ENCODE data around the gene CHCHD6.

CHCHD6 gene

DNA sequence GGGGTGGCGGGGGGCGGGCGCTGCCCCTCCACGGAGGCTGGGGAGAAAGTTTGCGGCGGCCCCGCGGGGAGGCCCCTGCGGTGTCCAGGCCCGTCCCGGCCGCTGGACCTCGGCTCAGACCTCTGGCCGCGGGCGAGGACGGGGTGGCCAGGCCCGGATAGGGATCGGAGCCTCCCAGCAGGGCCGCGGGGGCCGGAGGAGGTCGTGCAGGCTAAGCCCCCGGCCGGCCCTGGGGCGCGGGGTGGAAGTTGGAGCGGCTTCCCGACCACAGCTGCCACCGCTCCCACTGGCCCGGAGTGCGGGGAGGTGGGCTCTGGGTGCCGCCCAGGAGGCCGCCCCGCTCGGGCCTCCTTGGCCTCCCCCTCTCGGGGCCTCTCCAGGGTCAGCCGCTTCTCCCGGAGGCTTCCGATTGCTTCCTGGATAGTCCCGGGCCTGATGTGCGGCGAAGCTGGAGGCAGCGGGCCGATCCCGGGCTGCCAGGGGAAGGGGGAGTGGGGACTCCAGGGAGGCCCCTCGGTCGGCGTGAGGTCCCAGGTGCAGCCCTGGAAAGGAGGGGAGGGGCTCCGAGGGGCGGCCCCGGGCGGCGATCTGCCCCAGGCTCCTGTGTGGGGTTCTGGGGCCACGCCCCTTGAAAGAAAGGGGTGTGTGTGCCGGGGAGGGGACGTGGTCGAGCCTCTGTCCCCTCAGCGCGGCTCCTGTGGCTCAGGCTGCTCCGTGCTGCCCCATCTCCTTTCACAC is 279.8 kb downstream of the CHCHD6 start:
- DNase-seq: peak; percentile 87

DNA sequence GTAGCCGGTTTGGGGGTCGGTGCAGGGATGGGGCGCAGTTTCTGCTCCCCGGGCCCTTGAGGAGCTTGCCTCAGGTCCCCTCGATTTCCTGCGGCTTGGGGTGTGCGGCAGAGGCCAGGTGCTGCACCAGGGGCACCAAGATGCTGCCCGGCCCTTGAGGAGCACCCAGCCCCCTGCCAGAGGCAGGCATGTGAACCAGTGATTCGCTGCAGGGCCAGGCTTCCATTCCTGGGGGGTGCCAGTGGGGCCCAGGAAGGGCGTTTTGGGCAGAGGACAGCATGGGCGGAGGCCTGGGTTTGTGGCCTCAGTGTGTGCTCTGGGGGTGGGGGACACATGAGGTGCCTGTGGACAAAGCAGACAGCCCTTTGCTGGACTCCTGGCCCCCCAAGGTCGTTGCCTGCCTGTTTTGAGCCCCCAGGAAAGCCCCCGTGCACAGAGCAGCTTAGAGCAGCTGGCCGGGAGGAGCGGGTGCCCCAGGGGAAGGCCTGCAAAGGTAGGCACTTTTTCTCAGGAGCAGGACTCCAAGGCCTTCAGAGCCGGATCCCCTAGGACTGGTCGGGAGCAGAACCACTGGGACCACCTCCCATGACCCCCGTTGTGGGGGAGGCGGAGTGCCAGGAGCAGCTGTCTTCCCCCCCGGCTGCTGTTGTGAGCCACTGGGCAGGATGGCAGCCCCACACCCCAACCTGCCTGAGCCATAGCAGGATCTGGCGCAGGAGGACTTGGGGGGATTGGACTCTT is 280.5 kb downstream of the CHCHD6 start:
- peak; percentile 44 for DNase-seq

DNA sequence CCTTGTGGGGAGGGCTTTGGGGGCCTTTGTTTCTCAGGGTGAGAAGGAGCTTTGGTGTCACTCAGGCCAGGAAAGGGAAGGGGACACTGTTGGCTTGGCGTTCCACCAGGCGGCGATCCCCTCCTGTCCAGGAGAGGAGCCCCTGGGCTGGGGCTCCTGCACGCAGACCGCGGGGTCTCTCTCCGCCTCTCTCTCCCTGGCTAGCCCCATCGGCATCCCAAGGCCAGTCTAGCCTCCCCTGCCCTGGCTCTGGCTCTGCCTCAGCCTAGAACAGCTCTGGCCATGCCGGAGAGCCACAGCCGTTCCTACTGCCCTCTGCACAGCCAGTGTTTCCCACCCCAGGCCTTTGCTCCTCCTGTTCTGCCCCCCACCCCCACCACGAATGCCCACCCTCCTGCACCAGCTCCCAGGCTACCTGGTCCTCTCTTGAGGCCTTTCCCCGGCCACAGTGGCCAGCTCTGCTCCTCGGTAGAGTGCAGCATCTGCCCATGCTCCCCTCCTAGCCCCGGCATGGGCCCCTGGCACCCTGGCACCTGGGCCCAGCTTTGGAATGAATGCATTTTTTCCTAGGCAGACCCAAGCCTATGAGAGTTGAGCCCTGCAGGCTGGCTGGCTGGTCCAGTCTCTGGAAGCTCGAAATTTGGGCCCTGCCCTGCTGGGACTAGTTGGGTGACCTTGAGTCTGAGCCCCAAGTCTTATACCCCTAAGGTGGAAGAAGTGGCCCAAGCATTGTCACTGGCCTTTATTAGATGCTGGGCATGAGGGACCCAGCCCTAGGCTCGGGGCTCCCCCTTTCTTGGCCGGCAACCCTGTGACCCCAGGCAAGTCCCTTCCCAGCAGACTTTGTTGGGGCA is 281.3 kb downstream of the CHCHD6 start:
- DNase-seq: peak; percentile 42

DNA sequence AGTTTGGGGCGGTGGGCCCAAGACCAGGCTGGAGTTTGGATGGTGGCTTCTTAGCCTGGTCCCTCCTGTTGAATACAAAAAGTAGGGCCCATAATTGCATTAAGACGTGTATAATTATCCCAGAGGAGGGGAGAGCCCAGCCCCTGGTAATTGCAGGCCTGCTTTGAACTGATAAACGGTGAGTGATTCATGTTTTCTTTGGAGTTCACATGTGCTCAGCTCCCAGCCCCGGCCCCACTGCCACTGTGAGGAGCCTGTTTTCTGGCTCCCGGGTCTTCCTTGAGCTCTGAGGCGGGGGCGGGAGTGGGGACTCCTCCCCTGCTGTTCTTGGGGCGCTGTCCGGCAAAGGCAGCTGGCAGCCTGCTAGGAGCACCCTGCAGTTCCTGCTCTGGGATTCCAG is 282.0 kb downstream of the CHCHD6 start:
- DNase-seq: no peak

DNA sequence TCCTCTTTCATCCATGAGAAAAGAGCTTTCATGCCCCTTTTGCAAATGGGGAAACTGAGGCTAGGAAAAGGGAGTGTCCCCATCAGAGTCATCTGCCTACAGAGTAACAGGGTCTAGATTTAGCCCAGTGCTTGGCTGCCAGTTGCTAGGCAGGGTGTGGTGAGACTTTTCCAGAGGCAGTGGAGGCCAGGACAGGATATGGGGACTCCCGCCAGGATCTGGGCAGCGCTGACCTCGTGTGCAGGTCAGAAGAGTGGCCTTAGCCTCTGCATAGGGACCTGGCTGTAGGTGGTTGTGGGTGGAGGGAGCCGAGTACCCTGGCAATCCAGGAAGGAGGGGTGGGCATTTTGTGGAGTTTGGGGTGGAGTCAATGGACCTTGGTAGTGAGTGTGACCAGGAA is 283.1 kb downstream of the CHCHD6 start:
- DNase-seq: no peak

DNA sequence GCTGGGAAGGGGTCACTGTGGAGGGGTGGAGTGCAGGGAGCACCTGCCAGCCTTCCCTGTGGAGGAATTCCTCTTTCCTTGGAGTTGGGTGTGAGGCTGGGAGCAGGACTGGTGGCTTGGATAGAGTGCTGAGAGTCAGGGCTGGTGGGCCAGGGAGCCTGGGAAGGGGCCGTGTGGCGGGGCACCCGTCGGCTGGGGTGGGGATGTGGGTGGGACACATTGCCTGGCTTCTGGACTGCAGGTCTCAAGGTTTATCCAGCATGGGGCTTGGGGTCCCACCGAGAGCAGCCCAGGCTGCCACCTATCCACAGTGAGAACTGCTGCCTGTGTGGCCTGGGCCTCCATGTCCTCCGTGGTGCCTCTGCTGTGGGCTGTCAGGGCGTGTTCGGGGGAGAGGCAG is 283.6 kb downstream of the CHCHD6 start:
- DNase-seq: no peak

DNA sequence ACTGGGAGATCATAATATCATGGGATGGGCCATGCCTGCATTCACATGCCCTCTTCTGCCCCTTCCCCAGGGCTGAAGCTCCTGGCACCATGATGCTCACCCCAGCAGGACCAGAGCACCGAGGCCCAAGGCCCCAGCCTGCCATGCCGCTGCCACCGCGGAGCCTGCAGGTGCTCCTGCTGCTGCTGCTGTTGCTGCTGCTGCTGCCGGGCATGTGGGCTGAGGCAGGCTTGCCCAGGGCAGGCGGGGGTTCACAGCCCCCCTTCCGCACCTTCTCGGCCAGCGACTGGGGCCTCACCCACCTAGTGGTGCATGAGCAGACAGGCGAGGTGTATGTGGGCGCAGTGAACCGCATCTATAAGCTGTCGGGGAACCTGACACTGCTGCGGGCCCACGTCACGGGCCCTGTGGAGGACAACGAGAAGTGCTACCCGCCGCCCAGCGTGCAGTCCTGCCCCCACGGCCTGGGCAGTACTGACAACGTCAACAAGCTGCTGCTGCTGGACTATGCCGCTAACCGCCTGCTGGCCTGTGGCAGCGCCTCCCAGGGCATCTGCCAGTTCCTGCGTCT is 284.5 kb downstream of the CHCHD6 start:
- no peak for DNase-seq

DNA sequence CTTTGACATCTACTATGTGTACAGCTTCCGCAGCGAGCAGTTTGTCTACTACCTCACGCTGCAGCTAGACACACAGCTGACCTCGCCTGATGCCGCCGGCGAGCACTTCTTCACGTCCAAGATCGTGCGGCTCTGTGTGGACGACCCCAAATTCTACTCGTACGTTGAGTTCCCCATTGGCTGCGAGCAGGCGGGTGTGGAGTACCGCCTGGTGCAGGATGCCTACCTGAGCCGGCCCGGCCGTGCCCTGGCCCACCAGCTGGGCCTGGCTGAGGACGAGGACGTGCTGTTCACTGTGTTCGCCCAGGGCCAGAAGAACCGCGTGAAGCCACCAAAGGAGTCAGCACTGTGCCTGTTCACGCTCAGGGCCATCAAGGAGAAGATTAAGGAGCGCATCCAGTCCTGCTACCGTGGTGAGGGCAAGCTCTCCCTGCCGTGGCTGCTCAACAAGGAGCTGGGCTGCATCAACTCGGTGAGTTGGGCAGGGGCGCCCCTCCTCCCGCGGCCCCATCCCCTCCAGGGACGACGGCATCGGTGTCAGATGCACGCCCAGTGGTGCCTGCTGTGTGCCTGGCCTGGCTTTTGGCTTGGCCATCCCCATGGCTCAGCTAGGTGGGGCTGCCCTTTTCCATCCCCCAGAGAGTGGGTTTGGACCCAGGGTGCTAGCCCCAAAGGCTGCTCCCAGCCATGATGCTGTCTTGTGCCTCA is 285.4 kb downstream of the CHCHD6 start:
- no peak for DNase-seq

DNA sequence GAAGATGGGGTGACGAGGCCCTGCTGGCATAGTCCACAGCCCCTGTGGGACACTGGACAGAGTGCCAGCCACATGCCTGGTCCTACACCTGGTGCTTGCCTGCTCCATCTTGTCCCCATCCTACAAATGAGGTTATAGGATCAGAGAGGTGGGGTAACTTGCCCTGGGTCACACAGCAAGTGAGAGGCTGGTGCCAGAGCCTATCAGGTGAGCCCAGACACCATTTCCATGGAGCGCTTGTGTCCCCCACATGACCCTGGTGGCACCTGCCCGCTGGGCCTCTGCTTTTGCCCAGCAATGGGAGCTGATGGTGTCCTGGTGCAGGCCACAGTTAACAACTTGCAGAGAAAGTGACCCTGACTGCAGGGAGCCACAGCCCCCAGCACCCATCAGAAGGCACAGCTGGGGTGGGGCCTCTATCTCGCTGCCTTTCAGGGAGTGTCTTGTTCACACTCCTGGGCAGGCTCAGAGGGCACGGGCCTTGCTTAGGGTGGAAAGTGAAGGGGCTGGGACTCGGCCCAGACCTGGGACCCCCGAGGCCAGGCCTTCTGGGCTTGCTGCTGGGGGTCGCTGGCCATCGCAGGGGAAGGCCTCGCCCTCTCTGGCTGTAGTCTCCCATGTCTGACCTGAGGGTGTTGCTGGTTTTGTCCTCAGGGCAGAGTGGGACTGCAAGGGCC is 286.1 kb downstream of the CHCHD6 start:
- no peak for DNase-seq

DNA sequence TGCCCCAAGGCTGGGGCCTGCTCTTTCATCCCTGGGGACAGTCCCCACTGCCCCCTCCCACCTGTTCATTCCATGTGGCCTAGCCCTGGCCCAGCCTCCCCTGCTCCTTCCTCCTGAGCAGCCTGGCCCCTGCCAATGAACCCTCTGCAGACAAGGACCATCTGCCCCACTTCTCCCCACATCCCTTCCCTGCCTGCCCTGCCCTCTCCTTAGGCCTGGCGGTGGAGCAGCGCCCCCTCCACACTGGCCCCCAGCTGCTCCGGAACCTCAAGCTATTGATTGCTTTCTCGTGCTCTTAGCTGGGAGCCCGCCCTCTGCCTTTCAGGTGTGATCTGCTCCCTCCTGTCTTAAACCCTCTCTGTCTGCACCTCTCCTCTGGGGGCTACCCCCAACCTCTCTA is 286.9 kb downstream of the CHCHD6 start:
- DNase-seq: no peak

DNA sequence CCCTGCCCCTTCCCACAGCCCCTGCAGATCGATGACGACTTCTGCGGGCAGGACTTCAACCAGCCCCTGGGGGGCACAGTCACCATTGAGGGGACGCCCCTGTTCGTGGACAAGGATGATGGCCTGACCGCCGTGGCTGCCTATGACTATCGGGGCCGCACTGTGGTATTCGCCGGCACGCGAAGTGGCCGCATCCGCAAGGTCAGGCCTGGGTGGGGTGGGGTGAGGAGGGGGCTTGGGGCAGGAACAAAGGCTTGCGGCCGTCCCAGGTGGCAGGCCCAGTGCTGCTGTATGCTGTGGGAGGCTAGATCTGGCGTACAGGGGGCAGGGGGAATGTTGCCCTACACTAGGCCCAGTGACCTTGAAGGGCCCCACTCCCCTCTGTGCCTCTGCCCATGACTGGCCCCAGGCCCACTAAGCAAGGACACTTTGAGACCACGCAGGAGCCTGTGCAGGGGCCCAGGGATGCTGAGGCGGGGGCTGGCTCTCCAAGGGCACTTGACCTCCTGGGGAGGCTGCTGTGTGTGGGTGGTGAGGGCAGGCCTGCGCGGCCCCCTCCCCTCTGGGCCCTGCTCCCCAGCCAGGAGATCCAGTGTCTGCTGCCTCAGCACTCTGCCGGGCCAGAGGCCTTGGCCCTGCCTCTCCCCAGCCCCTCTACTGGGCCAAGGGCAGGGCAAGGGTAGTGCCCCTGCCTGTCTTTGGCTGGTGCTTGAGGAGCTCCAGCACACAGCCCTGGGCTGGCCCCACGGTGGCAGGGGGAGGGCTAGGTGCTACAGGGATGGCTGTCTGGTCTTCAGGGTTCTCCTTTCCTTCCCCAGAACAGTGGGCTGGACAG is 287.5 kb downstream of the CHCHD6 start:
- no peak for DNase-seq

DNA sequence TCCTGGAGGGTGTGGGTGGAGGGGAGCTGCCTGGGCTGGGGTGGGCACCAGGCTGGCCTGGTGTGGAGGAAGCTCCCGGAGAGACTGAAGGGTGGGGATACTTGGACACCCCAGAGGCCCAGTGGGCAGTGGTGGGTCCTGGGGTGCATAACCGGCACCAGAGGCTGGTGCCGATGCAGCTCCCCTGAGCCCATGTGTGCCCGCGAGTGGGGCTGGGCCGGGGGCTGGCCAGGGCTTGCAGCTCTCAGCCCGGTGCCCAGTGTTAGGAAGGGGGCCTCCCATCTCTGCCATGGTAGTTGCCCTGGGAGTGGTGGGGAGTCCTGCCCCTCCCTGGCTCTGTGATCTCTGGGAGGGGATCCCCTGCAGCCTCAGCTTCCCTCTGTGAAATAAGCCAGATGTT is 288.2 kb downstream of the CHCHD6 start:
- no peak for DNase-seq

DNA sequence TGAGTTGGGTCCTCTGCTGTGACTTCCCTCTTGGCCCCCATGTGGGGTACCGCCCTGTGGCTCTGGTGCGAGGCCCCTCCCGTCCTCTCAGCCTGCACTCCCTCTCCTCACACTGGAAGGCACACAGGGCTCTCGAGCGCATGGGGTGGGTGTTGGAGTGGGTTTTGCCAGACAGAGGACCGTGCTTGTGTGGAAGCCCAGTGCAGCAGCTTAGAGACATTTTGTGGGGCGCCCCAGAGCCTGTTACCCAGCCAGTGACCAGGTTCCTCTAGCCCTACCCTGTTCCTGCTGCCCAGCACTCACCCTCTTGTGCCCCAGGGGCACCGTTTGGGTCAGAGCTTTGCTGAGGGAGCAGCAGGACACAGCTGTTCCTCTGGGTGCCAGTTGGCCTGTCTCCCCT is 288.7 kb downstream of the CHCHD6 start:
- DNase-seq: no peak

DNA sequence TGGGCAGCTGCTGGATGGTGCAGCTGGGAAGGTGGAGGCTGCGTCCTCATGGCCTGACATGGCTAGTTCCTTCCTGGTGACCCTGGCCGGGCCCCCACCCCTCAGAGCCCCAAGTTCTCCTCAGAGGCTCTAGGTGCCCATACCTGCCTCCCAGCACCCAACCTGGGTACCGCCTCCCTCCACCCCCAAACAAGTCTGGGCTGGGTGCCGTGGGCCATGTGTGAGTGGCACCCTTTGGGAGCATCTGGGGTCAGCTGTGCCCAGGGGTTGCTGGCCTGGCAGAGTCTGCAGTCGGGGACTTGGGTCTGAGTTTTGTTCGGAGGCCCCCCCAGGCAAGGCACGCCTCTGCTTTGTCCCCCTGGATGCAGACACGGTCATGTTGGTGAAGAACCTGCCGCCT is 289.4 kb downstream of the CHCHD6 start:
- DNase-seq: no peak

DNA sequence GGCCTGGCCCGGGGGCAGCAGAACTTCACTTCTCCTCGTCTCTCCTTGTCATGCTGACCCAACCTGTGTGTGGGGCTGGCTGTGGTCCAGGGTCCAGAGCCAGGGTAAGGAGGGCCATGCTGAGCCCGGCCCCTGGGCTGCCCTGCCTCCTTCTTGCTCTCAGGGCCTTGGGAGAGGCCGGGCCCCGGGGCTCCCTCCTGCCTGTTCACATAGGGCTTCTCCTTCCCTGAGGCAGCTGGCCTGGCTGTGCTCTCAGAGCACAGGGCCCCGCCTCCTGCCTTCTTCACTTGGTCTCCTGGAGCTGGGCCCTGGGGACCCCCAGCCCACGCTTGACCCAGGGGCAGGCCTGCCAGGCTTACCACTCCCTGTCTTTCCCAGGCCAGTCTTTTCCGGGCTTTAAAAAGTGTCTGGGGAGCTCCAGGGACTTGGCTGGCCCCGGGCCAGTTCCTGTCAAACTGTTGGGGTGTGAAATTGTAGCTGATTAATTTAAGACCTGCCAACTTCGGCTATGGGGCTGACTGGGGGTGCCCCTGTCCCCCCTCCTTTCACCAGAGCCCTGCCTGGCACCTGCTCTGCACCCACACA is 290.7 kb downstream of the CHCHD6 start:
- DNase-seq: no peak

DNA sequence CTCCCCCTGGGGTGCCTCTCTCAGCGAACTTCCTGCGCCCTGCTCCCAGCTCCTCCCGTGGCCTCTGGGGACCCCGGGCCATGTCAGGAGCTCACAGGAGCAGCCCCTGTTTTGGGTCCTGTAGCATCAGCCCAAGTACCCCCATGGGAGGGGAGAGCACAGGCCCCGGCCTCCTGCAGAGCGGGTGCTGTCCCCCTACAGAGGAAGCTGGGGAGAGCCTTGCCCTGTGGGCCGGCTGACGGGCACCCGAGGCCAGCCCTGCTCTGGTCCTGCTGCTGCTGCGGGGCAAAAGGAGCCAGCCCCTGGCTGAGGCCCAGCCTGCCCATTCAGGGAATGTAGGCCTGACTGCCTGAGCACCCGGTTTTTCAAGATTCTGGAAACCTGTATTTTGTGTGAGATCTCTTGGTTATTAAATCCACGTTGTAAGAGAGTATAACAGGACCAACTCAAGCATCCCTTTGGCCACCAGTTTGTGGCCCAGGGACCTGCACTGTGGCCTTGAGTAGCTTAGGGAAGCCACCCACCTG is 291.3 kb downstream of the CHCHD6 start:
- DNase-seq: no peak

DNA sequence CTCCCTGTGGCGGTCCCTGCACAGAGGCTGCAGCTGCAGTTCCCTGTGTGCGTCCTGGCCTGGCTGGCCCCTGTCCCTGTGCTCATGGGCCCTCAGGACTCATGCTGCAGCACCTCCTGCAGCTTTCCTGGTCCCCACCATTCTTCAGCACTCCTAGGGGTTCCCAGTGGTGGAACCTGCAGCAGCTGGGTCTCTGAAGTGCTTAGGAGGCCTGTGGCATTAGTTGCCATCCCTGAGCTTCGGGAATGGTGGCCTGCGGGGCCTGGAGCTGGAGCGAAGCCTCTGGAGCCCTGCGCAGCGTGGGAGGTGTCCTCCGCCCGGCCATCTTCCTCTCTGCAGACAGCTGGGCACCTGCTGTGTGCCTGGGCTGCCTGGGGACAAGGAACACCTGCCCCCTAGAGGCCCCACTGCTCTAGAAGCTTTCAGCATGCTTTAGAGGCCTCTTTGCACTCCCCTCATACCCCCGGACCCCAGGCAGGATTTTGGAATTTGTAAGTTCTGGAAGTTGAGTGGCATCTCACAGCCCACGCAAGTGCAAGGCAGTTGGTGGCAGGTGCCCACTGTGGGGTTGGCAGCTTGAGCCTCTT is 292.0 kb downstream of the CHCHD6 start:
- DNase-seq: no peak

DNA sequence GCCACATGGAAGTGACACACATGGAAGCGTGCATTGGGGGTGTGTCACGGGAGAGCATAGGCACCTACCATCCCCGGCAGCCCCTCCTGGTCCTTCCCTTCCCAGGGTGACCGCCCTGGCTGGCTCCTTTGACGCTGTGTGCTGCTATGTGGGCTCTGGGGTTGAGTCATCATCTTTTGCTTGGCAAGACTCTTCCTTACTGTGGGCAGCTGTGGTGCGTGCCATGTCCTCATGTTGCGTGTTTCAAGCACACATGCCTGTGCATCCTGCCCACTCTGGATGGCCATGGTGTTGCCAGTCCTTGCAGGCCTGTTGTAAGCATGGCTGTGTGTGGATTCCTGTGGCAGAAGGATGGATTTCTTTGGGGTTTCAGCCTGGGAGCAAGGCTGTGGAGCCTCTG is 292.9 kb downstream of the CHCHD6 start:
- DNase-seq: no peak

DNA sequence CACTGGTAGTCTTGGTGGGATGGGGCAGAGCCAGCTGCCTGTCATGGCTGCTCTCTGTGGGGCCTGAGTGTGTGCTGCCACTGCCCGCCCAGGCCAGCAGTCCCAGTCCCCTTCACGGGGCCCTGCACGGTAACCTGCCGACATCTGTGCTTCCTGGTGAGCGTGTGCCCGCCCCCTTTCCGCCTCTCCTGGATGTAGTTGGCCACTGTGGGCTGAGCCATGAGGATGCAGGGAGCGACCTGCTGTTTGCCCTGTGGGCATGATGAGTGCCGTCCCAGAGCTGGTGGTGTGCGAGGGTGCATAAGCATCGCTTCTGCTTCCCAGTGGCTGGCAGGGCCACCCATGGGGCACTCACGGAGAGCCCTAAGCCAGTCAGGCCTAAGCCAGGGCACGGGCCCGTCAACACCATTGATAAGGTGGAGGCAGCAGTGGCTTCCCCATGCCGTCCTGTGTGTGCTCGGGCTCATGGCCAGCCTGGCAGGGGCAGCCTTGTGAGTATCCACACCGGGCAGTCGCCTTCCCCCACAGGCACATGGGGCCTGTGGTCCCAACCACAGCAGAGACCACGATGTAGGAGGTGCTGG is 293.5 kb downstream of the CHCHD6 start:
- DNase-seq: no peak

DNA sequence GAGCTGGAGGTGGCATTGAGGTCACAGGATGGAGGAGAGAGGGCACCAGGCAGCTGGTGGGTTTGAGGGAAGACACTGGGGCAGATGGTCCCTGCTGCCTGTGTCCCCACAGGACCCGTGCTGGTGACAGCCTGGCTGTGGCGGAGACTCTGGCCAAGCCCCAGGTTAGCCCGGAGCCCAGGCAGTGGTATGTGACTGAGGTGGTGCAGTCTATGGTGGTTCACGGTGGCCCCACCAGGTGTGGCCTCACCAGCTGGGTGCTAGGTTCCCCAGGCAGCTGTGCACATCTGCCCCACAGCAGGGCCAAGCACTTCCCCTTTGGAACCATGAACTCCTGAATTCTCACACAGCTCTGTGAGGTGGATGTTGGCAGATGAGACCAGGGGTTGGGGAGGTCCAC is 294.3 kb downstream of the CHCHD6 start:
- no peak for DNase-seq
